Fibroblast of upper back skin (primary cell): ENCODE results near the gene UNKL.
"Not testable (repeated sequence)": the region's sequence is repeated elsewhere in the genome, so short reads cannot be mapped to it uniquely, and the experiment has no call there.

Experiments
- DNase-seq: peaks from one replicate; pipeline ENCODE4 v3.0.0-alpha.2; 2013

The UNKL gene

DNA sequence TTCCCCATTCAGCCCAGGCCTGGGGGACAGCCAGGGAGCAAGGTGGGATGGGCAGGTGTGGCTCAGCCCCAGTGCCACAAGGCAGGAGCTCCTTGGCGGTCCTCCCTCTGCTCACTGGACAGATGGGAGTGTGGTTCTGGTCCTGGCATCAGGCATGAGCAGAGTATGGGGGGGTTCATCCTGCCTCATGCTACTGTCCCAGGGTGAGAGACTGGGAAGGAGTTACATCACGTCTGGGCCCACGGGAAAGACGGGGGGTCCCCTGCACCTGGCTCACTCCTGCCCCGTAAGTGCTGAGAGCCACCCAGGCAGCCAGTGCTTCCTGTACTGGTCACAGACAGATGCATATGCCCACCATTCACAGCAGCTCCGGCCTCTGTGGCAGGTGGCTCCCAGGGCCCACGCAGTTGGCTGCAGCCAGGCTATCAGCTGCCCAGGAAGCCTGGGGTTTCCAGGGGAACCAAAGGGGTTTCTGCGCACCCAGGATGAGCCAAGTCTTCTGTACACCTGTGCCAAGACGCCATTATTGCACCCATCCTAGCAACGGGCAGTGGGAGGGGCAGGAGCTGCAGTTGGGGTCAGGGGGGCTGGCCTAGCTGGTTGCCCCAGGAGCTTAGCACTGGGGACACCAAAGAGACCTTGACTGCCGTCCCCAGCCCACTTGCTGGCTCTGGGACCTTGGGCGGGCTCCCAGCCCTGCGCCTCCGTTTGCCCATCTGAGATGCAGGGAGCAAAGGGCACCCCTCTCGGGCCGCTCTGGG is 79.1 kb downstream of the UNKL start:
- no peak for DNase-seq

DNA sequence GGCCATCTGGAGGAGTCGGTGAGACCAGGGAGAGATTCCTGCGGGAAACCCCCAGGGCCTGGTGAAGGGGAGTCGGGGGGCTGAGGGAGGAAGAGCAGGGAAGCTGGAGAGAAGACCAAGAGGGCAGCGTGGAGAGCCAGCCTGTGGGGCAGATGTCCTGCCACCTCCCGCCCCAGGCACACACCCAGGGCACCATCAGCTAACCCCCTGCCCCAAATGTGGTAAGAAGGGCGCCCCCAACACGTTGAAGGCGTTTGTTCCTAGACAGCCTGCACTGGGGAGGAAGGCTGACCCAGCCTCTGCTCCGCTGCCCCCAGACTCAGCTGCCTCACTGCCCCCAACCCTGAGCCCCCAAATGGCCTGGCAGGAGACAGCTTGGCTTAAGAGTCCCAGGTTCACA is 79.8 kb downstream of the UNKL start:
- DNase-seq: no peak

DNA sequence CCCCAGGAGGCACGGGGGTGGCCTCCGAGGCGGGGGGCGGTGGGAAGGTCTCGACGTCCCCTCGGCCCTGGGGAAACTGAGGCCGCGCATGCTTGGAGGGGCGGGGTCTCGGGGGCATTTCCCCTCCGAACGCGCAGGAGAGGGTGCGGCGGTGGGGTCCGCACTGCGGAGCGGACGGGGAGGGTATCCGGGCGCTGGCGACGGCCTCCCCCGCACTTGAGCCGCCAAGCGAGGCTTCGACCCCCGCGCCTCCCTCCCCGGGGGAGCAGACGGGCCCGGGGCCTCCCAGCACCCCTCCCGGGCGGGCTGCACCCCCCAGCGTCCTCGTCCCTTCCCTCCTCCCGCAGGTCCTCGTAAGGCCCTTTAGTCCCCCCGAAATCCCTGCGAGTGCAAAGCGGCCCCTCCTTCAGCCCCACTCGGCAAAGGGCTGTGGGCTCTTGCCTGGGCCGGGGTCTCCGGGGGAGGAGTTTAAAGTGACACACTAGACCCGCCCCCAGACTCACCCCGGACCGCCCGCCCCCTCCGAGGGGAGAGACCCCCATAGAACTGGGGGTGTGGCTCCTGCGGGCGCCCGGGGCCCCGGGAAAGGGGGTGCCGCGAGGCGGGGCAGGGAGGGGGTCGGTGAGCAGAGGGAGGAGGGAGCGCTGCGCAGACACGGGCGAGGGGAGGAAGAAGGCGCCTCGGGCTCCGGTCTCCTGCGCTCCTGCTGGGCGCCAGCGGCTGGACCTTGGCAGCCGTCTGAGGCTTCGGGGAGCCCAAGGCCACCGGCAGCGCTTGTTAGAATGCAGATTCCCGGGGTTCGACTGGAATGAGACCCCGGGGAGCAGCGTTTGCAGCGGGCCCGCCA is 80.4 kb downstream of the UNKL start:
- DNase-seq: no peak

DNA sequence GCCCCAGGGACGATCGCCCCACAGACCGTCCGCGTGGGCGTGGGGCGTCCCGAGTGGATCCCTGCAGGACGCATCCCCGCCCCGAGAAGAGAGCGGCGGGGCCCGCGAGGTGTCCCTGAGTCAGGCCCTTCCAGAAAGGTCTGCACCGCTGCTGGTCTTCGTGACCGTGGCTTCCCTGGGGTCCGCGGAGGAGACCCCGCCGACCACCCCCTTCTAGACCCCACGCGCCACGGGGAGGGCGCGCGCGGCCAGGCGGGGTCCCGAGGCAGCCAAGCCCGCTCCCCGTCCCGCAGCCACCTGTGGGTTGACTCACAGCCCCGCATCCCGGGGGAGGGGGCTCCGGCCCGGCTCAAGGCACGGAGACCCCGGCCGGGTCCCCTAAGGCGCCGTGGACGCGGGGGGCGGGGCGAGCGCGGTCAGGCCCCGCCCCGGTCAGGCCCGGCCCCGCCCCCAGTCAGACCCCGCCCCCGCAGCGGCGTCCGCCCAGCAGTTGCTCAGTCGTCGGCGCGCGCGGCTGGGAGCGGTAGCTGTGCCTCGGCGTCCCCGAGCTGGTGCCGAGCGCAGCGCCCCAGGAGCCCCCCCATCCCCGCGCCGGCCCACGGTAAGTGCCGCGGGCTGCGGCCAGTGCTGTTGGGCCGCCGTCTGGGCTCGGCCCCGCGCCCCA is 81.2 kb downstream of the UNKL start, which contains the start of gene BAIAP3:
TSS of gene BAIAP3 (plus strand) at position 497 of the 664 bp plus-strand sequence. CDS start 4,905 bp downstream, outside the sequence.
- peak; percentile 16 for DNase-seq

DNA sequence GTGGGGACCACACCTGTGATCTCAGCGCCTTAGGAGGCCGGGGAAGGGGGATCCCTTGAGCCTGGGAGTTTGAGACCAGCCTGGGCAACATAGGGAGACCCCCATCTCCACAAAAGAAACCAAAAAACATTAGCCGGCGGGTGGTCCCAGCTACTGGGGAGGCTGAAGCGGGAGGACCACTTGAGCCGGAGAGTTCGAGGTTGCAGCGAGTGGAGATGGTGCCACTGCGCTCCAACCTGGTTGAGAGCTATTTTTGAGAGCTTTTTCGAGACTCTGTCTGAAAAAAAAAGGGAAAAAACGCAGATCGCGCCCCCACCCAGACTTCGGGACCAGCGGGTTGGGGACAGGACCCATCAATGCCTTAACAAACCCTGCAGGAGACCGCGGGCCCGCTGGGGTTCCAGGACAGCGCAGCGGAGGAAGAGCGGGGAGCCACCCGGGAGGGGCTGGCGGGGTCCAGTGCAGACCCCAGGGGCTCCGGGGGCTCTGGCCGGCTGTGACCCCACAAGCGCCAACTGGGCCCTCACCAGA is 81.8 kb downstream of the UNKL start:
- no peak for DNase-seq

DNA sequence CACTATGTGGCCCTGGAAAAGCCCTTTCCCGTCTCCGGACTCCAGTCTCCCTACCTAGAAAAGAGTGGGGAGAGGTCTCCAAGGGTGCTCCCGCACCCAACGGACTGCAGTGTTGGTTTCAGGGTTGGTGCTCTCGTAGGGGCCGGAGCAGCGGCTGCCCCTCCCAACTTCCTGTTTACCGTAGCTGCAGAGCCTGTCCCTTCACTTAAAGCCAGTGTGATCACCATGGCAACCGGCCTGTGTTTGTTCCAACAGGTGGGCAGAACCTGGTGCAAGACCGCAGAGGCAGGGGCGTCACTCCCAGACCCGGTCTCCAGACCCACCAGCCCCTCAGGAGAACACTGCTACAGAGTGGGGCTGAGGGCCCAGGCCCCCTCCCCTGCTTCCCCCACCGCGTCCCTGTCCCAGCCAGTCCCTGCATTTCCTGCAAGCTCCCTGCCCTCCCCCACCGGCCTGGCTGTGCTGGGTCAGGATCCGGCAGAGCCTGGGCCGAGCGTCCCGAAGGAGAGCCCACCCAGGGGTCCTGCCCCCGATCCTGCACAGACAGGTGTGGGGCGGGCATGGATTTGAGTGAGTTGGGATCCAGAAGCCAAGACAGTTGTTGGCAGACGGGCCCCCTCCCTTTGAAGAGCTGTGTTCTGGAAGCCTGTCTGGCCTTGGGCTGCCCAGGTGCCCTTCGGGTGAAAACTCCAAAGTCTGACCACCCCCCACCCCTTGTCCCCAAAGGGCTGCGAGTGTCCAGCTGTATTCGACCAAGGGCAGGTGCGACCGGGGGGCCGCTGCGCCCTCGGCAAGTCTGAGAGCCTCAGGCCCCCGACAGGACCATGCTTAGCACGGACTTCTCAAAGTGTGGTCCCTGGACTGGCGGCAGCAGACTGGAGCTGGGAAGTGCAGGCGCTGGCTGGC is 82.5 kb downstream of the UNKL start:
- no peak for DNase-seq

DNA sequence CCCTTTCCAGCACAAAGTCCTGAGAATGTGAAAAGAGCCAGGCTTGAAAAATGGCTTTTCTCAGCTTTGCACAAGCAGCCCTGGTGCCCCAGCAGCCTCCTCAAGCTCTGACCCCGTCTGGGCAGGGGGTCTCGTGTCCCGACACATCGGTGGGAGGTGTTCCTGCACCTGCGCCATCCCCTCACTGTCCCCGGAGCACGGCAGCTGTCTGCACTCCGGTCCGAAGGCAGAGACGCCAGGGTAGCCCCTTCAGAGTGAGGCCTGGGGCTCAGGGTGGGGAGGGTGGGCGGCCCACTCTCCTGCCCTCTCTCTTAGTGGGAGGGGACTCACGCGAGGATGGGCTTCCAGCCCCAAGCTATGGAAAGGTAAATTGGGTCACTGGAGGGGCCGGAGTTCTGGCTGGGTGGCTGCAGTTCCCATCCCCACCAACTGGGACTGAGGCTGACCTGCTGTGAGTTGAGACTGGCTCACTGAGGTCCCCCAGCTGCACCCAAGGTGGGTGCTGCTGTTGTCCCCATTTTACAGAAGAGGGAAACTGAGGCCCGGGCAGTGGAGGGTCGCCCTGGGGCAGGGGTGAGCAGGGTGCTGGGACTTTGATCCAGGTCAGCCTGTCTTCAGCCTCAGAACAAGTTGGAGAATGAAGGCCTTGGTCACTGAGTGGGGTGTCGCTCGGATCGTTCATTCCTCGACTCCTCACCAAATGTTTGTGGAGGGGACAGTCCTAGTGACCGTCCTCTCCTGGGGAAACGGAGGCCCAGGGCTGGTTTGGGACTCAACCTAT is 83.4 kb downstream of the UNKL start:
- DNase-seq: no peak

DNA sequence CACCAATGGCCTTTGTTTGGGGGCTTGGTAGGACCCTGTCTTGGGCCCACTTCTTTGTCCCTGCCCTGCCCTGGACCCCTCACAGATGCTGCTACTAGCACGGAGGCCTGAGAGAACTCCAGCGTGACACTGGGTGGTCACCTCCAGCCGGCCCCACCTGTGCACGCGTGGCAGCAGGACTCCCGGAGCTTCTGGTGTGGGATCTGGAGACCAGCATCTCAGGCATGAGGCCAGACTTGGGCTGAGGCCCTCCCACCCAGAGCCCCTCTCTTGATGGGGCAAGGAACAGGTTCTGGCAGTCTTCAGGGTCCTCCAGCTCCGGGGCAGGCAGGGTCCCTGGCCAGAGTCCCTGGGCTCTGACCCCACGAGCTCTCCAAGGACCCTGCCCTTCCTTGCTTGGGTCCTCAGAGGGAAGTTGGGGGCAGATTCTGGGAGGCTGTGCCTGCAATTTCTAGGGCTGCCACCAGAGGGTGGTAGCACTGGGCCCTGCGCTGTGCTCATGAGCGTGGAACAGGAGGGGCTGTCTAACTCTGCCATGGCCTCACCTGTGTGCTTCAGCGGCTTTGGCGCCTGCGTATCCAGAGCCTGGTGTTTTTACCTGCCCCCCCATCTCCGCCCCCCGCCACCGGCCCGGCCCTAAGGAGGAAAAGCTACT is 84.1 kb downstream of the UNKL start:
- DNase-seq: no peak

DNA sequence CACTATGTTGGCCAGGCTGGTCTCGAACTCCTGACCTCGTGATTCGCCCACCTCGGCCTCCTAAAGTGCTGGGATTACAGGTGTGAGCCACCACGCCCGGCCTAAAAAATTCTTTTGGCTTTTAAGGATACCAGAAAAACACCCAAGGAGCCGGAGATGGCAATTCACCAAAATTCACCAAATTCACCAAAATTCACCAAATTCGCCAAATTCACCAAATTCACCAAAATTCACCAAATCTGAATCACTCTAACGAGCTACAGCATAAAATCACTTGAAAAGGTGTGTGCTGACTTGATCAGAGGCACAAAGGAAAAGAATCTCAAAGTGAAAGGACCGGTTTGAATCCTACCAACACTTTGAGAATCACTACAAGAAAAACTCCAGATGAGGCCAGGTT is 85.5 kb downstream of the UNKL start:
- DNase-seq: not testable (repeated sequence)

DNA sequence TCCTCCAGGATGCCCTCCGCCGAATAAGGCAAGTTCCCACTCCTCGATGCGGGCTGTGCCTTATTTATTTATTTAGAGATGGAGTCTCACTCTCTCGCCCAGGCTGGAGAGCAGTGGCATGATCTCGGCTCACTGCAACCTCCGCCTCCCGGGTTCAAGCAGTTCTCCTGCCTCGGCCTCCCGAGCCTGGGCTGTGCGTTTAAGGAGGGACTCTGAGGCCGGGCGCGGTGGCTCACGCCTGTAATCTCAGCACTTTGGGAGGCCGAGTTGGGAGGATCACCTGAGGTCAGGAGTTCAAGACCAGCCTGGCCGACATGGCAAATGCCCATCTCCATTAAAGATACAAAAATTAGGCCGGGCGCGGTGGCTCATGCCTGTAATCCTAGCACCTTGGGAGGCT is 86.4 kb downstream of the UNKL start:
- DNase-seq: not testable (repeated sequence)

DNA sequence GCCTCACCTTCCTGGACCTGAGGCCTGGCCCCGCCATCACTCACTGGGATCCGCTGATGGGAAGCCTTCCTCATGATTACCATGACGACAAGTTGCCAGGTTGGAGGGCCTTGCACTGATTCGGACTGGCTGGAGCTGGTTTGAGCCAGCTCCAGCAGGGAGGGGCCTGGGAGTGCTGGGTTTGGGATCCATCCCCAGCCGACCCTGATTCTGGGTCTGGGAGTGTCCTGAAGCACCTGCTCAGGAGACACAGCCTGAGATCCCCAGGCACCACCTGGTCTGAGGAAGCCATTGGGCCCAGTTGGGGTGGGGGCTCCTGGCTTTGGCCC is 86.9 kb downstream of the UNKL start:
- DNase-seq: no peak

DNA sequence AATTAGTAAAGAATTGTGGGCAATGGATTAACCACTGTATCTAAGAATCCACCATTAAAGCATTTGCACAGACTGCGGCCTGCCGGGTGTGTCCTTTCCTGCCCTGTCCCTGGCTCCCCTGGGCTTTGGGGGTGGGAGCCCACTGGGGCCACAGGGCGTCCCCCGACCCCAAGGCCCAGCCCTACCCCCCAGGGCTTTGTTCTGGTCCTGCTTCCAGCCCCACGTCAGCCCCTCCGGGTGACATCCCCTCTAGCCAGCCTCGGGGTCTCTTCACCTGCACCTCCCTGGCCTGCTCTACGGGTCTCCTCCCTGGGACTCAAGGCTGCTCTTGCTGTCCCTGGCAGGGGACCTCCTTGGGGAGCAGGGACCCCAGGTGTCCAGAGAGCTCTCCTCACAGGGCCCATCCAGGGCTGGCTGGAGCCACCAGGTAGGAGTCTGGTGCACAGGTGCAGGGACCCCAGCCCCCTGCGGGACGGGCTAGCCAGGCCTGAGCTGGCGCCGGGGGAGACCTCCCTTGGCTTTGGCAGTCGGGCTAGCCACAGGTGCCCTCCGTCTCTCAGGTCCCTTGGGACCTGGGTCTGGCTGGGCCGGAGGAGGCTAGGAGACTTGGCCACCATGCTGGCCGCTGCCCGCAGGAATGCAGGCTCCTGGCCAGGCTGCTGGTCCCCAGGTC is 87.4 kb downstream of the UNKL start:
- no peak for DNase-seq

DNA sequence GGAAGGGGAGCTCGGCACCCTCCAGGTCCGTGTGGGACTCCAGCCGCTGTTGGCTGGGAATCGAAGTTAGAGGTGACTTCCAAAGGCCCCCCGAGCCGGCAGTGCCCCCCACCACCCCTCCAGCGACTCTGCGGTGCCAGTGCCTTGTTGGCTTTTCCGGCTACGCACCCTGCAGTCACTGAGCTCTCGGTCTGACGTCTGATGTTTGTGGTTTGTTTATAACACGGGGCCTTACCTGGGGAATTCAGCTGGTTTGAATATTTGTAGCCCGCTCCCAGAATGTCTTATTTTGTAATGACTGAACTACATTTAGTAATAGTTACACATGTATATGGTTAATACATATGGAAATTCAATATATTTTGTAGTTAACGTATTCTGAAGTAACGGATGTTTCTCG is 88.1 kb downstream of the UNKL start:
- DNase-seq: no peak

DNA sequence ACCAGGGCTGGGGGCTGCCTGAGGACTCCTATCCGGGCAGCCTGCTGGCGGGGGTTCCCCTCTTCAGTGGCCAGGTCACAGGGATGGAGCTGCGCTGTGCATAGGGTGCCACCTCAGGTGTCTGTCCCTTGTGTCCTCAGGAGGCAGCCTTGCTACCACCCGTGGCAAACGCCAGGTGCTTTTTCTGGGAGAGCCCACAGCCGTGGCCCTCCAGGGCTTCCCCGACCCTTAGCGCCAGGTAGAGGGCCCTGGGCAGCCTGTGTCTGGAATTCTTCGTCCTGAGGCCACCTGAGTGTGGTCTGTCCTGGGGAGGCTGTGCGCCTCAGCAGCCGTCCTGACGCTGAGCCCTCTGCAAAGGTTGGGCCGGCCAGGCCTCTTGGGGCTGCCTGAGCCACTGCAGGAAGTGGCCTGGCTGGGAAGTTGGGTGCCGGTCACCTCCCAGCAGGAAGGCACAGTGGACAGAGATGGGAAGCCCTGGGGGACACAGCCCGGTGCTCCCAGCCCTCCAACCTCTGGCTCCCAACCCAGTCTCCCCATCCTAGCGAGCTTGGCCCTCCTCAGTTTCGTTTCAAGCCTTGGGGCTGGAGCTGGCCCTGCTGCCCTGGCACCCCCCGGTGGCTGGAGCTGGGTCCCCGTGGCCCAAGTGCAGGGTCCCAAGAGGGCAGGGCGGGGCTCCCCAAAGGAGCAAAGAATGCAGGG is 88.7 kb downstream of the UNKL start:
- DNase-seq: no peak

DNA sequence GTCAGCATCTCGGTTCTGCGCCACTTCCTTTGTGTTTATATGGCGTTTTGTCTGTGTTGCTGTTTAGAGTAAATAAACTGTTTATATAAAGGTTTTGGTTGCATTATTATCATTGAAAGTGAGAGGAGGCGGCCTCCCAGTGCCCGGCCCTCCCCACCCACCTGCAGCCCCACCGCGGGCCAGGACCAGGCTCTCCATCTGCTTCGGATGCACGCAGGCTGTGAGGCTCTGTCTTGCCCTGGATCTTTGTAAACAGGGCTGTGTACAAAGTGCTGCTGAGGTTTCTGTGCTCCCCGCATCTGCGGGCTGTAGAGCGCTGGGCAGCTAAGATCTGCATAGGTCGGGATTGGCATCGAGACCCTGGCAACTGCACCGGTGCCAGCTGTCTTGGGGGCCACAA is 89.2 kb downstream of the UNKL start:
- no peak for DNase-seq

DNA sequence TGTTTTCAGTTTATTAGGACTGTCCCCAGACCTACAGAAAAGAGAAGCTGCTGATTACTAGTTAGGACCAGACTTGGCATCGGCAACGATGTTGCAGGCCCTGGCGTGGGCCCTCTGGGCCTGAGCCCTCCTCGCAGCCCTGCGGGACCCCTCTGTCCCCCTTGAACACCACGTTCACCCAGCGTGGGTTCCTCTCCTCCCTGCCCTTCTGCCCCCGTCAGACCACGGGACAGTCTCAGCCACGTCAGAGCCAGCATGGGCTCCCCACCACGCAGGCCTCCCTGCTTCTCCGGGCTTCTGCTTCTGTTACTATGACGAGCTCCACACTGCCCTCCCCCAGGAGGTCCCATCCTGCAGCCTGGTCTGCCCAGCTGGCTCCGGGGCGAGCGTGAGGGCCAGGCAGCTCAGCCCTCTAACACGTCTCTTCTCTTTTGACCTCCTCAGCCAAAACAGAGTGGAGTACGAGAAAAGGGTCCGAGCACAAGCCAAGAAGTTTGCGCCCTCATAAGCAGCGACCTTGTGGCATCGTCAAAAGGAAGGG is 90.1 kb downstream of the UNKL start:
- DNase-seq: no peak

DNA sequence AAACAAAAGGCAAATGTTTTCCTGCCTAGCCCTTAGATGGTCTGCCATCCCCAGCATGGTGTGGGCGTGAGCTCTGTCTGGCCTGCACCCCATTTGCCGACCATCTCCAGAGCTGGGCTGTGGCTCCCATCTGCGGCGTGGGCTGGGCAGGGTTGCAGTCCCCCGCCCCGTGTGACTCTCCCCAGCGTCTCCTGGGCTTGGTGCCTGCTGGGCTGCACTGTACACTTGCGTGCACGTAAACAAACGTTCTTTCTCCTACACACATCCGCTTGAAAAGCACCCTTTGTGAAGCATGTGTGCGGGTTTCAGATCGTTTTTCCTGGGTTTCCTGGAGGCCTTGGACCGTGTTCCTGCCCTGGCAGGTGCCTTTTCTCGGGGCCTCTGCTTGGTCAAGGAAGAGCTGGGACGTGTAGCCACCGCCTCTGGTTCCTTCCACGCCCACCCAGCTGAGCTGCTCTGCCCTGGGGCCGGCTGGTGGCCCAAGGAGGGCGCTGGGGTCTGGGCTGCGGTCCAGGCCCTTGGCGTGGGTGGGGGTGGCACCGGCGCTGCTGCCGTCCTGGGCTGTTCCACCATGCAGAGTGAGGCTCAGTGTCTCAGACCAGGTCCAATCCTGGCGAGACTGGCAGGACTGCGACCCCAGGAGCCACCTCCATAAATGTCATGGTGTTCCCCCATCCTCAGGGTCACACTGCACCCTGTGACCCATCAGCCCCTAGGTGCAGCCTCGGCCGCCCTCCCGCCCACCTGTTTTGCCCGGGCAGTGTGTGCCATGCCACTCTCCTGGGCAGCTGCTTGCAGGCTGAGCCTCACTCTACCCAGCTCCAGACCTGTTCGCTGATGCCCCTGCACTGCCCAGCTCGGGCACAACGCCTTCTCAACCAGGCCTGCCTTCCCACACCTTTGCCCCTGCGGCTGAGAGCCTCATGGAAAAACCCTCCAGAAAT is 90.9 kb downstream of the UNKL start:
- no peak for DNase-seq

DNA sequence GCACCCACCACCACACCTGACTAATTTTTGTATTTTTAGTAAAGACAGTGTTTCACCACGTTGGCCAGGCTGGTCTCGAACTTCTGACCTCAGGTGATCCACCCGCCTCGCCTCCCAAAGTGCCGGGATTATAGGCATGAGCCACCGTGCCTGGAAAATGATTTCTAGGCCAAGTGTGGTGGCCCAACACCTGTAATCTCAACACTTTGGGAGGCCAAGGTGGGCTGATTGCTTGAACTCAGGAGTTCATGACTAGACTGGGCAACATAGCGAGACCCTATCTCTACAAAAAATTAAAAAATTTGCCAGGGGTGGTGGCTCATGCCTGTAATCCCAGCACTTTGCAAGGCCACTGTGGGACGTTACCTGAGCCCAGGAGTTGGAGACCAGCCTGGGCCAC is 92.1 kb downstream of the UNKL start:
- no peak for DNase-seq
